A673 (cell line): Measurements from ENCODE around the gene STRIP1.

Source experiments
- EZH2 ChIP-seq: fragments of 200-600 bp; sonication (generic); IDR thresholded peaks from 2 replicates; pipeline ENCODE4 v1.6.1; 2017; ENCODE audit warnings: borderline replicate concordance, low read depth, mild to moderate bottlenecking, mixed read lengths, antibody characterized with exemption, low read length; ENCODE audit not compliant: poor library complexity, severe bottlenecking
- TF ChIP-seq, protein P1 (sequence below): fragments of 300-800, 200-600 bp; sonication (generic); conservative IDR thresholded peaks from 2 replicates; pipeline ENCODE4 v1.5.1; 2017; ENCODE audit warnings: low read depth, mild to moderate bottlenecking, antibody characterized with exemption, low read length, moderate library complexity, mixed read lengths

DNA sequence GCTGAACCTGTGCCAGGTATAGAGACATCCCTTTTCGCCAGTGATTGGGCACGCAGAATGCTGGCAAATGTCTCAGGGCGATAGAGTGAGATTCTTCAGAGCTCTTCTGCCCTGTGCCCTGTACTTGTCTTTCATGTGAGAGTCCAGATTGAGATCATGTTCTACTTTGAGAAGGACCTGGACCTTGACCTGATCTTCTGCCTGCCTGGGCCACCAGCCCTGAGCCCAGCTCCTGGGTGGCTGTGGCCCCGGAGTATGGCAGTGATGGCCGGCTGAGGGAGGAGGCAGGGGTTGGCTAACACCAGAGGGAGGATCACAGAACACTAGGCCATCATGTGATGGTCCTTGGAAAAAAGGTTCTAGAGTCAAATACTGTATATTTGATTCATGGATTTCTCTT lies 13.8 kb downstream of the STRIP1 start:
- TF ChIP-seq, protein P1, sequence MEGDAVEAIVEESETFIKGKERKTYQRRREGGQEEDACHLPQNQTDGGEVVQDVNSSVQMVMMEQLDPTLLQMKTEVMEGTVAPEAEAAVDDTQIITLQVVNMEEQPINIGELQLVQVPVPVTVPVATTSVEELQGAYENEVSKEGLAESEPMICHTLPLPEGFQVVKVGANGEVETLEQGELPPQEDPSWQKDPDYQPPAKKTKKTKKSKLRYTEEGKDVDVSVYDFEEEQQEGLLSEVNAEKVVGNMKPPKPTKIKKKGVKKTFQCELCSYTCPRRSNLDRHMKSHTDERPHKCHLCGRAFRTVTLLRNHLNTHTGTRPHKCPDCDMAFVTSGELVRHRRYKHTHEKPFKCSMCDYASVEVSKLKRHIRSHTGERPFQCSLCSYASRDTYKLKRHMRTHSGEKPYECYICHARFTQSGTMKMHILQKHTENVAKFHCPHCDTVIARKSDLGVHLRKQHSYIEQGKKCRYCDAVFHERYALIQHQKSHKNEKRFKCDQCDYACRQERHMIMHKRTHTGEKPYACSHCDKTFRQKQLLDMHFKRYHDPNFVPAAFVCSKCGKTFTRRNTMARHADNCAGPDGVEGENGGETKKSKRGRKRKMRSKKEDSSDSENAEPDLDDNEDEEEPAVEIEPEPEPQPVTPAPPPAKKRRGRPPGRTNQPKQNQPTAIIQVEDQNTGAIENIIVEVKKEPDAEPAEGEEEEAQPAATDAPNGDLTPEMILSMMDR, result no peak
- no peak for TF ChIP-seq EZH2
